ENCODE data around the gene KIAA0232. TPM values are rescaled to one million over a fixed set of nuclear protein-coding genes. Genes with fewer than 3 reads are reported as not detected.

KIAA0232 gene
- total RNA-seq, 4 donors from 2014 or later: 39.4 to 66.6 (median 47.1) TPM

- Histone ChIP-seq H3K36me3 (no peaks in the 10 kb centered on the region), H3K4me1 (peaks cover 0 to 32% (median 21%) of the 10 kb centered on the region in 3 donors), H3K9me3 (no peaks in the 10 kb centered on the region), H3K4me3 (no peak overlapping the region), H3K27me3 (no peaks in the 10 kb centered on the region), H3K27ac (no peak overlapping the region)
- 74 to 90% methylated on average over 13 of the region's 18 CpGs for WGBS, 2 donors (ENCODE audit: low coverage in 1 of 2)
- ATAC-seq: no peak
- TF ChIP-seq POLR2AphosphoS5 (IDR thresholded peaks at IDR 0.05): no peak
- no peak for TF ChIP-seq CTCF (IDR thresholded peaks at IDR 0.05)
- no peak for TF ChIP-seq EP300 (IDR thresholded peaks at IDR 0.05)
- no peak for TF ChIP-seq POLR2A (IDR thresholded peaks at IDR 0.05)
These were observed 30.7 kb upstream of the KIAA0232 start for GRCh38 chr4:6751611-6752485.

- TF ChIP-seq CTCF (IDR thresholded peaks at IDR 0.05): no peak
- TF ChIP-seq POLR2AphosphoS5 (IDR thresholded peaks at IDR 0.05): no peak
- no peaks in the 10 kb centered on the region for H3K36me3 ChIP-seq
- H3K4me3 ChIP-seq: no peak overlapping the region
- ATAC-seq: no peak
- H3K9me3 ChIP-seq: no peaks in the 10 kb centered on the region
- H3K27ac ChIP-seq: no peak overlapping the region
- H3K27me3 ChIP-seq: no peaks in the 10 kb centered on the region
- H3K4me1 ChIP-seq: peaks cover 0 to 26% (median 16%) of the 10 kb centered on the region in 3 donors
- 77 to 90% methylated on average over 6 of the region's 6 CpGs for WGBS, 2 donors (ENCODE audit: low coverage in 1 of 2)
These were observed 30.1 kb upstream of the KIAA0232 start for GRCh38 chr4:6752486-6752829.

GRCh38 chr4:6753103-6753560, 29.4 kb upstream of the KIAA0232 start:
- H3K9me3 ChIP-seq: no peaks in the 10 kb centered on the region
- no peak overlapping the region for H3K4me3 ChIP-seq
- WGBS, 2 donors (ENCODE audit: low coverage in 1 of 2): 83% methylated on average over 1 of the region's 18 CpGs; no CpG with 5 or more reads in 1 of the 2 donors
- peaks cover 0 to 20% (median 10%) of the 10 kb centered on the region in 3 donors for H3K4me1 ChIP-seq
- H3K27me3 ChIP-seq: no peaks in the 10 kb centered on the region
- TF ChIP-seq CTCF (IDR thresholded peaks at IDR 0.05) (no peak), EP300 (IDR thresholded peaks at IDR 0.05) (no peak), POLR2AphosphoS5 (IDR thresholded peaks at IDR 0.05) (no peak), POLR2A (IDR thresholded peaks at IDR 0.05) (no peak)
- H3K36me3 ChIP-seq: no peaks in the 10 kb centered on the region
- no peak overlapping the region for H3K27ac ChIP-seq
- no peak for ATAC-seq

GRCh38 chr4:6753891-6754290, 28.6 kb upstream of the KIAA0232 start:
- WGBS, 2 donors (ENCODE audit: low coverage in 1 of 2): 82 to 85% methylated on average over 3 of the region's 9 CpGs

More at GRCh38 chr4:6753891-6754290, 28.6 kb upstream of the KIAA0232 start:
- ATAC-seq: no peak
- no peaks in the 10 kb centered on the region for H3K36me3 ChIP-seq
- peaks cover 0 to 14% (median 10%) of the 10 kb centered on the region in 3 donors for H3K4me1 ChIP-seq
- no peak overlapping the region for H3K4me3 ChIP-seq
- H3K27me3 ChIP-seq: no peaks in the 10 kb centered on the region
- no peak overlapping the region for H3K27ac ChIP-seq
- H3K9me3 ChIP-seq: no peaks in the 10 kb centered on the region
- TF ChIP-seq POLR2AphosphoS5 (IDR thresholded peaks at IDR 0.05) (no peak), POLR2A (IDR thresholded peaks at IDR 0.05) (no peak), CTCF (IDR thresholded peaks at IDR 0.05) (no peak), EP300 (IDR thresholded peaks at IDR 0.05) (no peak)

Data from gastroesophageal sphincter (tissue), 4 donors.